Hepatocyte (in vitro differentiated cells): ENCODE measurements around the gene LAMB2. TPM values are rescaled to one million over a fixed set of nuclear protein-coding genes. Genes with fewer than 3 reads are reported as not detected.

Experiments used
- DNase-seq: peaks from one replicate; pipeline ENCODE4 v3.0.0-alpha.2; 2016; ENCODE audit warnings: low spot score
- H2AFZ ChIP-seq: fragments of 200-600 bp; sonication (generic); 2 replicates; pipeline ENCODE4 v1.6.0; 2016; ENCODE audit warnings: antibody characterized with exemption, mild to moderate bottlenecking
- H3K27ac ChIP-seq: fragments of 200-600 bp; sonication (generic); 2 replicates; pipeline ENCODE4 v1.5.1; 2016; ENCODE audit warnings: mild to moderate bottlenecking
- H3K27me3 ChIP-seq: fragments of 200-600 bp; sonication (generic); 2 replicates; pipeline ENCODE4 v1.6.1; 2016
- H3K36me3 ChIP-seq: fragments of 200-600 bp; sonication (generic); replicated peaks from 2 replicates; pipeline ENCODE4 v1.5.1; 2016; ENCODE audit warnings: low read depth; ENCODE audit not compliant: insufficient read depth
- H3K4me1 ChIP-seq: fragments of 200-600 bp; sonication (generic); 2 replicates; pipeline ENCODE4 v1.5.1; 2016; ENCODE audit warnings: mild to moderate bottlenecking, moderate library complexity; ENCODE audit not compliant: insufficient read depth
- H3K4me2 ChIP-seq: fragments of 200-600 bp; sonication (generic); 2 replicates; pipeline ENCODE4 v1.6.0; 2016
- H3K4me3 ChIP-seq: fragments of 200-600 bp; sonication (generic); 2 replicates; pipeline ENCODE4 v1.5.1; 2016; ENCODE audit warnings: mild to moderate bottlenecking
- H3K79me2 ChIP-seq: fragments of 200-600 bp; sonication (generic); 2 replicates; pipeline ENCODE4 v1.6.0; 2017; ENCODE audit warnings: mild to moderate bottlenecking
- H3K9me2 ChIP-seq: fragments of 200-600 bp; sonication (generic); replicated peaks from 2 replicates; pipeline ENCODE4 v1.6.0; 2017; ENCODE audit warnings: mild to moderate bottlenecking; ENCODE audit not compliant: insufficient read depth
- H3K9me3 ChIP-seq: fragments of 200-600 bp; sonication (generic); 2 replicates; pipeline ENCODE4 v1.5.1; 2016; ENCODE audit warnings: low read depth, mild to moderate bottlenecking
- H4K20me1 ChIP-seq: fragments of 200-600 bp; sonication (generic); 2 replicates; pipeline ENCODE4 v1.6.0; 2016; ENCODE audit warnings: mild to moderate bottlenecking; ENCODE audit not compliant: insufficient read depth, poor library complexity, severe bottlenecking
- CTCF ChIP-seq: fragments of 200-600 bp; sonication (generic); IDR thresholded peaks from 2 replicates; pipeline ENCODE4 v1.5.1; 2016; ENCODE audit warnings: antibody characterized with exemption, mild to moderate bottlenecking; ENCODE audit not compliant: poor library complexity
- EZH2 ChIP-seq: fragments of 200-600 bp; sonication (generic); IDR thresholded peaks from 2 replicates; pipeline ENCODE4 v1.6.1; 2016; ENCODE audit warnings: antibody characterized with exemption, mild to moderate bottlenecking, borderline replicate concordance
- EZH2phosphoT487 ChIP-seq: fragments of 200-600 bp; sonication (generic); IDR thresholded peaks from one replicate; pipeline ENCODE4 v1.6.1; 2018; ENCODE audit warnings: antibody characterized with exemption, mild to moderate bottlenecking, low read depth, moderate library complexity; ENCODE audit not compliant: unreplicated experiment, severe bottlenecking
- WGBS: methylation state at CpG from one replicate; pipeline ENCODE4 v1.1.6; 2016; ENCODE audit warnings: low lambda C conversion rate; ENCODE audit errors: missing lambda C conversion rate; 5-methylcytosine and 5-hydroxymethylcytosine counted together
- polyA plus RNA-seq: library from polyadenylated mRNA; unstranded; fragments of >200 nt; fragmentation: Nextera tagmentation; extraction: Ambion mirVana; gene quantifications from 2 replicates; pipeline ENCODE4 v1.2.1, GENCODE V29; 2016
- total RNA-seq: library from RNA; depleted of rRNA; stranded (reverse); fragments of >200 nt; gene quantifications from 2 replicates; pipeline ENCODE4 v1.2.3, GENCODE V29; 2014

LAMB2 gene
- total and polyA plus RNA-seq, 2 experiments from 2014 or later = 396 to 437 TPM

GRCh38 chr3:49104052-49104426 is 28.8 kb downstream of the LAMB2 start:
- H3K4me1 ChIP-seq = peaks cover 5% of the 10 kb centered on the region
- H3K27me3 ChIP-seq = no peaks in the 10 kb centered on the region
- no peaks in the 10 kb centered on the region for H3K9me2 ChIP-seq
- peak overlapping the region; percentile 51 for H2AFZ ChIP-seq
- H3K4me3 ChIP-seq = peak overlapping the region; percentile 64
- H3K36me3 ChIP-seq = no peaks in the 10 kb centered on the region
- no peak for DNase-seq
- no peaks in the 10 kb centered on the region for H4K20me1 ChIP-seq
- 17% methylated on average over 8 of the region's 8 CpGs for WGBS
- no peaks in the 10 kb centered on the region for H3K9me3 ChIP-seq
- H3K27ac ChIP-seq = peak overlapping the region; percentile 89
- TF ChIP-seq EZH2phosphoT487 (no peak), CTCF (no peak), EZH2 (no peak)
- H3K79me2 ChIP-seq = peaks cover 20% of the 10 kb centered on the region
- H3K4me2 ChIP-seq = peak overlapping the region; percentile 95

GRCh38 chr3:49100046-49100615 is 32.7 kb downstream of the LAMB2 start:
- Histone ChIP-seq H3K27me3 (no peaks in the 10 kb centered on the region), H3K36me3 (no peaks in the 10 kb centered on the region), H3K4me2 (no peak overlapping the region), H4K20me1 (no peaks in the 10 kb centered on the region), H3K9me2 (no peaks in the 10 kb centered on the region), H3K79me2 (peaks cover 20% of the 10 kb centered on the region), H3K4me3 (no peak overlapping the region), H3K9me3 (no peaks in the 10 kb centered on the region), H3K4me1 (peaks cover 6% of the 10 kb centered on the region), H3K27ac (no peak overlapping the region), H2AFZ (no peak overlapping the region)
- TF ChIP-seq EZH2 (no peak), CTCF (no peak), EZH2phosphoT487 (no peak)
- no peak for DNase-seq
- 95% methylated on average over 11 of the region's 11 CpGs for WGBS

- TF ChIP-seq EZH2 (no peak), CTCF (no peak), EZH2phosphoT487 (no peak)
- Histone ChIP-seq H3K4me2 (no peak overlapping the region), H4K20me1 (no peaks in the 10 kb centered on the region), H3K9me3 (no peaks in the 10 kb centered on the region), H3K4me3 (no peak overlapping the region), H3K36me3 (no peaks in the 10 kb centered on the region), H3K79me2 (peaks cover 17% of the 10 kb centered on the region), H2AFZ (no peak overlapping the region), H3K9me2 (no peaks in the 10 kb centered on the region), H3K27ac (no peak overlapping the region), H3K4me1 (peaks cover 12% of the 10 kb centered on the region), H3K27me3 (no peaks in the 10 kb centered on the region)
- WGBS = 92% methylated on average over 13 of the region's 13 CpGs
- no peak for DNase-seq
These were observed 33.8 kb downstream of the LAMB2 start for GRCh38 chr3:49098910-49099630.
